GM19328 (cell line): ENCODE measurements around the gene CHST2.

Experiments used
- ATAC-seq: cut with Tn5 transposase; IDR thresholded peaks from one replicate; pipeline ENCODE4 v1.9.1; 2021; ENCODE audit warnings: mild to moderate bottlenecking, moderate library complexity; ENCODE audit not compliant: unreplicated experiment

Gene CHST2

GRCh38 chr3:143128227-143128955 lies 8.8 kb downstream of the CHST2 start:
- ATAC-seq: no peak

- no peak for ATAC-seq
Observed at GRCh38 chr3:143132246-143132980, 12.8 kb downstream of the CHST2 start.

DNA sequence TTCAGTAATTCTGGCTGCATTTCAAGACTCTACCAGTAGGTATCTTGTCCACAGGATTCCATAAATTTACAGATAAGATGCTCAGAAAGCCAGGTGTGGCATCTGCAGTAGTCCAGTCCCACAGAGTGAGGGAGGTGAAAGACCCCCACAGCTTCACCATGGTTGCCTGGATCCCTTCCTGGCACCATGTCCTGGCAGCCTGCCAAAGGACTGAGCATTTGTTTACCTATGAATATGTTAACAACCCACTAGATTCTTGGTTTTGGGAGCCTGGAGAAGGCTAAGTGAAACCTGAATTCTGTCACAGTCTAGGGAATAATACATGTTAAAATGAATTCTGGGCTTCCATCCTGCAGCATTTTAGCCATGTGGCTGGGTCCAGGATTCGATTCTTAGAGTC lies 14.9 kb downstream of the CHST2 start:
- ATAC-seq: no peak

DNA sequence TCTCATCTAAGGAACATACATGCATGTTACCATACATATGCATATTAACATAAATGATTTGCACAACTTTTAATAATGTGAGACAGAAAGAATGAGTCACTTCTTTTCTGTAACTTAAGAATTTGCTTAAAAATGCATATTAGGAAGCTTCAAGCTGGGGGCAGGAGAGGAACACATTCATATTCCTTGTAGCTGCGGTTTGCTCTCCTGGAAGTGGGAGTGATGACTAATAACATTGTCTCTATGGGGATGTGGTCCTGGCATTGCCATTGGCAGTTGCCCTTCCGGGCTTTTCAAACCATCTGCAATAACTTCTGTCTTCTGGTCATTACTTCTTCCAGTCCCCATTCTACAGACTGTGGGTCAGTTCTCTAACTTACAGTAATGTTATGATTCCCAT lies 15.6 kb downstream of the CHST2 start:
- ATAC-seq: no peak

DNA sequence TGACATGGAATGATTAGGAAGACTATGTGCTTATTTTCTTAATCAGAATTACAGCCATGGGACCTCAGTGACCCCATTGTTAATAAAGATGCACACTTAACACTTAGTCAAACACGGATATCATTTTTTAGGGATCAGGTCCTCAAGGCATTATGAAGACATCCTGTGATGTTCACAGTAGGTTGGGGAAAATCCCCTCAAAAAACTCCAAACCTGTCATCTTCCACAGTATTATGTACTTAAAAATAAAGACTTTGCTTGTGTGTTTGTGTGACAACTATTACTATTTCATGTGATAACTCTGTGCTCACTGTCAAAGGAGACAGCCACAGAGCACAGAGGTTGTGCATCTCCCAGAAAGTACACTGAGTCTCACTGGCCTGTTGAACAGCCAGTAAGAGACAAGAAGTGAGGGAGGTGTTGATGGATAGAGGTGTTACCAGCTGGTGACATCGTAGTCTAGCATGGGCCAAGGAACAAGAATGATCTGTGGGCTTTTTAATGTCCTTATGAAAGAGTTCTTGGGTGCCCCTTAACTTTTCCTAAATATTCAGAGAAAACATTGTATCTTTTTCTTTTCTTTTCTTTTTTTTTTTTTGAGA lies 18.0 kb downstream of the CHST2 start:
- no peak for ATAC-seq

DNA sequence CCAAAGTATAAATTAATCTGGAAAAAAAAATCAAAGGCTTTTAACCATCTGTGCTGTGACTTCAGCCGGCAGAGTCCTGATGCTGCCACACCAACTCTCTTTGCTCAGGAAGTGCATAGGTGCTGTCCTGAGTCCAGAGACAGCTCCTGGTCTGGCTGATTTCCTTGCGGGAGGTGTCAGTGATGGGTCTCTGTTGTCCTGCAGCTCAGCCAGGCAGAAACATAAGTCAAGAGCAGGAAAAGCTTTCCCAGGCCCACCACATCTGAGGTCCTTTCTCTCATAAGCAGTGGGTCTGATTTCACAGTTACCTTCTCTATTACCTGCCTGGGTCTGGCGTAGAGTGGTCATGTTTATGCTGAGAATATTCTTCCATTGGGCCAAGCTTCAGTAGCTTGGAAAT lies 19.4 kb downstream of the CHST2 start:
- ATAC-seq: no peak

- no peak for ATAC-seq
Observed at GRCh38 chr3:143139762-143140161, 20.2 kb downstream of the CHST2 start.

DNA sequence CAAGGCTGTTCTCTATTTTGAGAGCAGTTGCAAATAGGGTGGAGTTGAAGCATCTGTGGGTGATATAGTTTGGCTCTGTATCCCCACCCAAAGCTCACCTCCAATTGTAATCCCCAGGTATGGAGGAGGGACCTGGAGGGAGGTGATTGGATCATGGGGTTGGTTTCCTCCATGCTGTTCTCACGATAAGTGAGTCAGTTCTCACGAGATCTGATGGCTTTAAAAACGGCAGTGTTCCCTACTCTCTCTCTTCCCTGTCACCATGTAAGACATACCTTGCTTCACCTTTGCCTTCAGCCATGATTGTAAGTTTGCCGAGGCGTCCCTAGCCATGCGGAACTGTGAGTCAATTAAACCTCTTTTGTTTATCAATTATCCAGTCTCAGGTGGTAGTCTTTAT lies 21.0 kb downstream of the CHST2 start:
- no peak for ATAC-seq

DNA sequence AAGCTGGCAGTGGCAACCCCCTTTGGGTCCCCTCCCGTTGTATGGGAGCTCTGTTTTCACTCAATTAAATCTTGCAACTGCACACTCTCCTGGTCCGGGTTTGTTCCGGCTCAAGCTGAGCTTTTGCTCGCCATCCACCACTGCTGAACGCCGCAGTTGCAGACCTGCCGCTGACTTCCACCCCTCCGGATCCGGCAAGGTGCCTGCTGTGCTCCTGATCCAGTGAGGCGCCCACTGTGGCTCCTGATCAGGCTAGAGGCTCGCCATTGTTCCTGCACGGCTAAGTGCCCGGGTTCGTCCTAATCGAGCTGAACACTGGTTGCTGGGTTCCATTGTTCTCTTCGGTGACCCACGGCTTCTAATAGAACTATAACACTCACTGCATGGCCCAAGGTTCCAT lies 22.8 kb downstream of the CHST2 start:
- no peak for ATAC-seq

GRCh38 chr3:143145906-143146305 lies 26.3 kb downstream of the CHST2 start:
- no peak for ATAC-seq

GRCh38 chr3:143146486-143147274 lies 27.1 kb downstream of the CHST2 start:
- no peak for ATAC-seq

DNA sequence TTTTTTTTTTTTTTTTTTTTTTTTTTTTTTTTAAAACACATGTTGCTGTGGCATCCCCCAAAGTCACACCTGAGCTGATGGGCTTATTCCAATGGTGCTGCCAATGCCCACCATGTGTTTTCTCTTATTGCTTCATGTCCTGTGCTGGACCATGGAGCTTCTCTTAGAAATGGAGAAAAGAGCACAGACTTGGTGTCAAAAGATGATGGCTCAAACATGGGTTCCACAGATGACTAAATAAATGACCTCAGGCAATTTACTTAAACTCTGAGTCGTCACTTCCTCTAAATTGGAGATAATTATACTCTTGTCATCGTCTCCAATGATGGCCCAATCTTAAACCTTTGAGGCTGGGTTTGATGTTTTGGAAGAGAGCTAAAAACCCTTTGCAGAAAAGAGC lies 28.1 kb downstream of the CHST2 start:
- ATAC-seq: no peak

- no peak for ATAC-seq
Observed at GRCh38 chr3:143150071-143150470, 30.5 kb downstream of the CHST2 start.

DNA sequence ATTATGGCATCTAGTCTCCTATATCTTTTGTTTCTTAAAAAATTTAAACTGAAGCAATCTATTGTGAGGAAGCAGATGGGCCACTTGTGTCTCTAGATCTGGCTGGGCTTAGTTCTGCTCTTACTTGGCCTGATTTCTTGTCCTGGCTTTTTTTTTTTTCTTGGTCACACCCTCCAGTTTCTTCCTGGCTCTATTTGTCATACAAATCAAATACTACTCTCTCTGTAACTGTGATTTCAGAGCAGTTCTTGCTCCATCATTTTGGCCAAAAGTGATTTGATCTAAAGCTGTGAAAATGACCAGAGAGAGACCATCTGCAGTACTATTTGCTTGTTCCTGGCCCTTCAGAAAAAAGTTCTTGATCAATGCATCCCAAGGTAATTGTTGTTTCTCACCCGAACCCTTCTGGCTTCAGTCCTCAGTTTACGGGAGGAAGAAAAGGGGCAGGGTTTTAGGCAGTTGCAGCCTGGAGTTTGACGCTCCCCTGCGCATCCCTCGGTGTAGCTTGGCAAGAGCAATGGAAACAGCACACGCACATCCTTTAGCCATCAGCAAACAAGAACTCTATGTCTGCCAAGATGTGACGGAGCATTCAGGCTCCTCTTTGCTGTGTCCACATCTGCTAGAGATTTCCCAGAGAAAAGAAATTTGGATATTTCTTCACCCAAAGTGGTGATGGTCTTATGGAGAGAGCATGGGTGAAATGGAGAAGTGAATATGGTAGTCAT lies 31.6 kb downstream of the CHST2 start:
- no peak for ATAC-seq

DNA sequence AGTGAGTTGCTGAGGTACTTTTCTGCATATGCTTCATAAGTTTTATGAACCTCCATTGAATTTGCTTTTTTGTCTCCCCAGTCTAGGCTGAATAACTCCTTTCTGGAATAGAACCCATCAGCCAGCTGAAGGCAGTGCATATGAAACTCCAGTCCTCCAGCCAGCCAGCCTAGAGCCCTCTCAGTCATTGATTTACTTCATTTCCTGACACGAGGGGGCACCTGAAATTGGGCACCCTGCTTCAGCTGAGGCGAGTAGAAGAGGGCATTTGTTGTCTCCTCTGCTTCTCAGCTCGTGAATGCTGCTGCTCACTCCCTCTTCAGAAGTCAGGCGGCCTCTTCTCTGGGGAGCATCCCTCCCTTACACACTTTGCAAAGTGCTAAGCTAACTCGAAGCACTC lies 32.5 kb downstream of the CHST2 start:
- ATAC-seq: no peak

- no peak for ATAC-seq
Observed at GRCh38 chr3:143155756-143156155, 36.2 kb downstream of the CHST2 start.

DNA sequence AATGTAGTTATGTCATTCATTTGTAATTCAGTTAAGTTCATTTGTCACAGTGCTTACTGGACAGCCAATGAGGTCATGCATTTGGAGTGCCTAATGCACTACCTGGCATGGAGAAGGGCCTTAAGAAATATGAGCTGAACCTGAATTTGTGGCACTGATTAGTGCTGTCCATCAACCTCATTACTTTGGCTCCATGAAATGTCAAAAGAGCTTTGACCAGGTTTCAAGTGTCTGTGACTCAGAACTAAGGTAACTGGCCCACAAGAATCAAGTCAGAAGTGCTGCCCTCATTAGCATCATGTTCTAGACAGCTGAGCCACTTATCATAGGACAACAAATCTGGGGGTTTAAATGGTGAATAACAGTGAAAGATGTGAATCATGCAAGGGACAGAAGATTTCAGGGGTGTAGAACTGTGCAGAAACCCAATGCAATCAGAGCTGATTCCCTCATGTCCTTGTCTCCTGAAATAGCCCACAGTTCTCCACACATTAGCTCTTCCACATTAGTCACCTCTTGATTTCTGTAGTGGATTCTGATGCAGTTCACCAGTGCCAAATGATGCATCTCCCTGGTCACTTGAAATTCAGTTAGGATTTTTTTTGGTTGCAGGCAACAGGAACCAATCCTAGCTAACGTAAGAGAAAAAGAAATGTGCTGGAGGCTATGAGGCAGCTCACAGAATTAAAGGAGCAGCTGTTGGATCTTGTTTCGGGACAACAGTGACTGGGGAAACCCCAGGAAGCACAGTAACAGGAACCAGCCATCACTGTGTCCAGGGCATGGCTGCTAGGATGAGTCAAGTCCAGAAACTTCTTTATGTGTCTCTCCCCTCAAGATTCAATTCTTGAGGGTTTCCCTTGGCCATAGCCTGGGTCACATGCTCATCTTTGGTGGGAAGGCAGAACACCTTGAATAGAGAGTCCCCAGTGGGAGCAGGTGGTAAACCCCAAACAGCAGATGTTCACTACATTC lies 38.7 kb downstream of the CHST2 start:
- peak; percentile 58 for ATAC-seq

DNA sequence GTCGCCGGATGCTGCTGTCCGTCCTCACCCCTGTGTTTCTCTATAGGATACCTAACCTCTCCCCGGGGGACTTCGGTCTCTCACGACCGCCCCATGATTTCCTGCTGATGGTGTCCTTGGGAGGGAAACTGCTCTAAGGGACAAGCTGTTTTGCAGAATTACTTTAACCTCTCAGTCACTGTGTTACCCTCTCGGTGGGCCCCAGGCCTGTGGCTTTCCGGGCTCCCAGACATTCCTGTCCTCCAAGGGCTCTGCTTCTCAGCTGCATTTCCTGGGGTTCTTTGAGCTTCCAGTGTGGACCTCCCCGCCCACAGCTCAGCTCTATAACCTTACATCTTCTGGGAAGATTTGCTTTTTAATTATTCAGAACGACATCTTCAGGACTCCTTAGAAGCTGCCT lies 40.9 kb downstream of the CHST2 start:
- no peak for ATAC-seq

DNA sequence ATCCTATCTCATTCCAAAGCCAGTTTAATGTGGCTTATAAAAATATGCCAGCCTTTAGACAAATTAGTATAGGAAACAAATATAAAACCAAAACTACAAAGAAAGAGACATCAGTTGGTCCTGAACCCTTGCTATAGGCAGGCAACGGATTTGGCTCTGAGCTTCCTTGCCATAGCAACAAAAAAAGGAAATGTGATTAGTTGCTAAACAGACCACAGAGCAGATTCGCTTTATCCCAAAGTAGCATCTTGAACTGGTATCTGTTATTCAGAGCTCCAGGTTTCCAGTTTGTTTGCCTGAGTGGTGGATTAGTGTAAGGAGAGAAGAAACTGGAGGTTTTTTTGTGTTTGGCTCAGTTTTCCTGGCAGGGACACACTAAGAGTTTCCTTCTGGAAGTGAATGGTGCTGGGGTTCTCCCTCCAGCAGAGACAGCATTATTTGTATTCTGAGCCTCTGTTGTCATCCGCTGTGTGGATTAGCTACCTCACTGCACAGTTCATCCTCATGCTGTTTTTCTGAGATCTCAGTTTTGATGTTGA lies 44.1 kb downstream of the CHST2 start:
- no peak for ATAC-seq
